Forelimb muscle (tissue), 1 donor: ENCODE results near the gene SLBP. TPM values are rescaled to one million over a fixed set of nuclear protein-coding genes. Genes with fewer than 3 reads are reported as not detected.

Experiments used
- DNase-seq: peaks from one replicate; pipeline ENCODE4 v3.0.0-alpha.2; 2013; ENCODE audit warnings: low read depth
- polyA plus RNA-seq: library from polyadenylated mRNA; unstranded; fragments of 120-200 nt; gene quantifications from one replicate; pipeline ENCODE4 v1.2.1, GENCODE V29; 2013; ENCODE audit not compliant: insufficient read length

SLBP gene
- polyA plus RNA-seq, 1 donor, result 32.2 TPM

DNA sequence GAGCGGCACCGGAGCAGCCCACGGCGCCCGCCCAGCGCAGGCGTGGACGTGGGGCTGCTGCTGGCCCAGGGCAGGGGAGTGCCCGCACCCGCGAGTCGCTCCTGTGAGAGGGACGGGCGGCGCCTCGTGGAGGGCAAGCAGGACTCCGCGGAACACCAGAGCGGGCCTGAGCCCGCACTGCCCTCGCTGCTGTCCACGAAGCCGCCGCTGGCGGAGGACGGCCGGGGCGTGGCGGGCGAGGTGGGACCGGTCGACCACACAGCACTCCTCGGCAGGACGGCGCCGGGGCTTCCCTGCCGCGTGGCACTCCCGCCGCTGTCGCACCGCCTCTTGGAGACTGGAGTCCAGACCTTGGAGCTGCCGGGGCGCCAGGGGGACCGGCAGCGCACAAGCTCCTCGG, 57.0 kb downstream of the SLBP start:
- DNase-seq, result no peak

DNA sequence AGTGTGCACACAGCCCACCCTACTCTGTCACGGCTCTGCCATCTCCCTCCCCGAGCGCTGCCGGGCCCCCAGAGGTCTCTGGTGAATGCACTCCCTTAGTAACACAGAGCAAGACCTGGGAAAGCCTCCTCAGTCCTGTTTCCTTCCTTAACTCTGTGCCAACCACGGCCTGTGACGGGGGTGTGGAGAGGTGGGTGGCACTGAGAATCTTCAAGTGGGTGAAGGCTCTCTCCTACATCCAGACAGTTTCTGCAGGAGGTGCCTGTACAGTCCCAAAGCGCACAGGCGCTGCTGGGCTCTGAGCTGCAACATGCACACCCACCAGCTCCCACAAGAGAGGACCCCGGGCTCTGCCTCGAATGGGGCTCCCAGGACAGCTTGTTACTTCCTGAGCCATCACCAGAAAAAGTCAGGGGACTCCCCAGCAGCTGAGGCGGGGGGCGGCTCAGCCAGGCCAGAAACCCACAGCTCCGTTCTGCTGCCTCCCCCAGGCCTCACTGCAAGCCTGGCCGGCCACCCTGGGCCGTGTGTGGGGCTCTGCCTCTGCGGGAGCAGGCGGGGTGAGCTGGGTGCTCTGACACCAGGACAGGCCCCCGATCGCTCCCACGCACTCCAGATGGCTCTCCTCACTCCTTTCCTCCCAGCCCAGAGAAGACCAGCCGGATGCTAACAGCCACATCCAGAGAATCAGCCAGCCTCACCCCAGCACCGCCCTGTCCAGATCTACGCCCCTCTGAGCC, 57.7 kb downstream of the SLBP start:
- no peak for DNase-seq

- DNase-seq, result no peak
These were observed 58.3 kb downstream of the SLBP start for GRCh38 chr4:1653776-1654175.

- DNase-seq, result no peak
These were observed 60.0 kb downstream of the SLBP start for GRCh38 chr4:1652088-1652487.

GRCh38 chr4:1651609-1652008, 60.5 kb downstream of the SLBP start:
- no peak for DNase-seq

DNA sequence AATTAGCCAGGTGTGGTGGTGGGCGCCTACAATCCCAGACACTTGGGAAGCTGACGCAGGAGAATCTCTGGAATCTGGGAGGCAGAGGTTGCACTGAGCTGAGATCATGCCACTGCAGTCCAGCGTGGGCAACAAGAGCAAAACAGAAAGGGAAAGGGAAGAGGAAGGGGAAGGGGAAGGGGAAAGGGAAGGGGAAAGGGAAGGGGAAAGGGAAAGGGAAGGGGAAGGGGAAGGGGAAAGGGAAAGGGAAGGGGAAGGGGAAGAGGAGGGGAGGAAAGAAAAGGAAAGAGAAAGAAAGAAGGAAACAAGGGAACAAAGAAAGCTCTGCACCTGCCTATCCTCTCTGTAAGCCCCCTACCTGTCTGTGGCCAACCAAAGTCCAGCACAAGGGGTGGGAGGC, 63.2 kb downstream of the SLBP start:
- no peak for DNase-seq

- no peak for DNase-seq
These were observed 64.7 kb downstream of the SLBP start for GRCh38 chr4:1647432-1647831.

DNA sequence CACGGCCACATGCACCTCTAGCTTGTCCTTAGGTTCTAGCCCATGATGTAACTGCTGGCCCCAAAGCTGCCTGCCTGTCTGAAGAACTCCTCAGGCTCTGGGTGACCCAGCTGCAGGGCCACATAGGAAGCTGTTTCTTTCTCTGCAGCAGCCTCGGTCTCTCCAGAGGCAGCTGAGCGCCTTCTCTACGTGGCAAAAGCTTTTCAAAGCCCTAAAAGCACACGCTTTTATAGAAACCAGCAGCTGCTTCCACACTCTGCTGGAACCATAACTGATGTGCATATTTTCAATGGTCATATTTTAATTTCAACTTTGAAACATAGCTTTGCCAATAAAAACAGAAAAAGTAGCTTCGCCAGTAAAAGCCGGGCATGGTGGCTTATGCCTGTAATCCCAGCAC, 65.4 kb downstream of the SLBP start:
- DNase-seq, result no peak

- DNase-seq, result no peak
These were observed 67.0 kb downstream of the SLBP start for GRCh38 chr4:1644891-1645657.

DNA sequence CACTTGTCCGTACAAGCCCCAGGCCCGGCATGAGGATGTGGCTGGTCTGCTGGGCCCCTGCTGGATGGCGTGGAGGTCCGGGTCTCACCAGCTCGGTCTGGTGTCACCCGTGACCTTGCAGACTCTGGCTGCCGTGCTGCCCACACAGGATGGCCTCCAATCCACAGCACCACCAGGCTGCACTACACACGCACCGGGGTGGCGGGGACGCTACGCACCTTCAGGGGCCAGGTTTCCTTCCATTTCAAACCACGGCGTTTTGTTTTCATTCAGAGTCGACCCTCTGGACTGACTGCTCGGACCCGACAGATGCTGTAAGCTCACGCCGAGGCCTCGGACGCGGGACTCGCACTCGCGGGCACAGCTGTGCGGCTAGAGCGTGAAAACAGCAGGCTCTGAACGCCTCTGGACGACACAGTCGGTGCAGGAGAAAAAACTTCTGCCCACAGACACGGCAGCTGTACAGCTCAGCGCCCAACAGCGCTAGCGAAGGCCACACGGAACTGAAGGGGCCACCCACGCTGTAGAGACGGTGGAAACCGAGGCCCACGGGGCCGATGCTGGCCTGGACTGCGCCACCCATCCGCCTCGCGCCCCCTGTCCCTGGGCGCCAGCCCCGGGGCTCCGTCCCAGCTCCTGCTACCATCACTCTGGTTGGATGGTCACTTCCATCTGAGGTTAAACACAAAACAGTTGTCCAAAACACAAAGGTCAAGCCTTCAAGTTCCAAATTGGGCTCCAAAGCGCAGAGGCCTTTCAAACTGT, 68.0 kb downstream of the SLBP start:
- no peak for DNase-seq

Other genes starting within 250 kb of the SLBP start
- 2.0 TPM for gene FAM53A, start 28.0 kb downstream of the SLBP start, polyA plus RNA-seq
- 22.6 TPM for gene TMEM129, start 9.0 kb upstream of the SLBP start, polyA plus RNA-seq
- gene TACC3, start 9.2 kb upstream of the SLBP start, polyA plus RNA-seq, result 22.1 TPM
- gene FGFR3, start 81.0 kb upstream of the SLBP start, polyA plus RNA-seq, result 1.2 TPM
- 15.2 TPM for gene LETM1, start 143.8 kb upstream of the SLBP start, polyA plus RNA-seq
- gene NSD2, start 159.1 kb upstream of the SLBP start, polyA plus RNA-seq, result 37.3 TPM